ENCODE measurements around the gene STK35. TPM values are rescaled to one million over a fixed set of nuclear protein-coding genes. Genes with fewer than 3 reads are reported as not detected.
"Not testable (repeated sequence)": the region's sequence is repeated elsewhere in the genome, so short reads cannot be mapped to it uniquely, and the experiment has no call there.

Gene STK35
- total RNA-seq, 1 experiment from 2014 or later = 38.2 TPM

DNA sequence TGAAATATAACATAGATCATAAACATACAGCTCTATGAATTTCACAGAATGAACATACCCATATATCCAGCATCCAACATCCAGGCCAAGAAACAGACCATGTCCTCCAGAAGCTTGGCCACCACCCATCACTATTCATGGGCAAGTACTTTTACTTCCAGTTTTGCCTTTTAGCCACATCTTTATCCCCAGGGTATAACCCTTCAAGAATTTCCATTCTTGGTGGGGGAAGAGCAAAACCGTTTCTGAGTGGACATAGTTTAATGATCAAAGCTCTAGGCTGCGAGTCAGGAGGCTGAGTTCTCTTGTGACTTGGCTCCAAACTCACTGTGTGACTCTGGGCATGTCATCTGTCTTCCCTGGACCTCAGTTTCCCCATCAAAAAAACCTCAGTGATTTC lies 78.3 kb downstream of the STK35 start:
- H3K4me3 ChIP-seq (ENCODE audit: low read depth, low read length, poor library complexity, severe bottlenecking) = no peak overlapping the region
- CTCF ChIA-PET = no interaction called here
- intact Hi-C loops (cut with micrococcal nuclease; ENCODE audit: unreplicated experiment) = loop anchor here (10.0 kb wide), 1 partner anchor 375 kb away; no protein-coding TSS in a partner anchor
- no peaks in the 10 kb centered on the region for H3K4me1 ChIP-seq (ENCODE audit: insufficient read depth, low read length, poor library complexity, severe bottlenecking)
- no TSS peak for BruUV-seq (replicated peaks)
- no peak overlapping the region for H3K27ac ChIP-seq (ENCODE audit: low read depth, low read length, poor library complexity, severe bottlenecking)
- H3K27me3 ChIP-seq (replicated peaks; ENCODE audit: insufficient read depth, low read depth, low read length, poor library complexity) = no peaks in the 10 kb centered on the region
- DNase-seq (ENCODE audit: low spot score) = no peak
- POLR2A ChIA-PET (ENCODE audit: low non-redundant PET) = interaction anchor here (0.9 kb wide), 1 partner anchor 195 kb away, joined by 3 read pairs; no protein-coding TSS in a partner anchor
- TF ChIP-seq EZH2 (IDR thresholded peaks at IDR 0.05; ENCODE audit: borderline replicate concordance, low read depth, low read length, poor library complexity, severe bottlenecking) = no peak
- TF ChIP-seq, protein P1, sequence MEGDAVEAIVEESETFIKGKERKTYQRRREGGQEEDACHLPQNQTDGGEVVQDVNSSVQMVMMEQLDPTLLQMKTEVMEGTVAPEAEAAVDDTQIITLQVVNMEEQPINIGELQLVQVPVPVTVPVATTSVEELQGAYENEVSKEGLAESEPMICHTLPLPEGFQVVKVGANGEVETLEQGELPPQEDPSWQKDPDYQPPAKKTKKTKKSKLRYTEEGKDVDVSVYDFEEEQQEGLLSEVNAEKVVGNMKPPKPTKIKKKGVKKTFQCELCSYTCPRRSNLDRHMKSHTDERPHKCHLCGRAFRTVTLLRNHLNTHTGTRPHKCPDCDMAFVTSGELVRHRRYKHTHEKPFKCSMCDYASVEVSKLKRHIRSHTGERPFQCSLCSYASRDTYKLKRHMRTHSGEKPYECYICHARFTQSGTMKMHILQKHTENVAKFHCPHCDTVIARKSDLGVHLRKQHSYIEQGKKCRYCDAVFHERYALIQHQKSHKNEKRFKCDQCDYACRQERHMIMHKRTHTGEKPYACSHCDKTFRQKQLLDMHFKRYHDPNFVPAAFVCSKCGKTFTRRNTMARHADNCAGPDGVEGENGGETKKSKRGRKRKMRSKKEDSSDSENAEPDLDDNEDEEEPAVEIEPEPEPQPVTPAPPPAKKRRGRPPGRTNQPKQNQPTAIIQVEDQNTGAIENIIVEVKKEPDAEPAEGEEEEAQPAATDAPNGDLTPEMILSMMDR (conservative IDR thresholded peaks at IDR 0.05; ENCODE audit: low read depth, low read length) = no peak
- H3K9me3 ChIP-seq (ENCODE audit: low read depth, low read length, poor library complexity, severe bottlenecking) = no peaks in the 10 kb centered on the region
- no peaks in the 10 kb centered on the region for H3K36me3 ChIP-seq (ENCODE audit: insufficient read depth, low read length, poor library complexity, severe bottlenecking)

DNA sequence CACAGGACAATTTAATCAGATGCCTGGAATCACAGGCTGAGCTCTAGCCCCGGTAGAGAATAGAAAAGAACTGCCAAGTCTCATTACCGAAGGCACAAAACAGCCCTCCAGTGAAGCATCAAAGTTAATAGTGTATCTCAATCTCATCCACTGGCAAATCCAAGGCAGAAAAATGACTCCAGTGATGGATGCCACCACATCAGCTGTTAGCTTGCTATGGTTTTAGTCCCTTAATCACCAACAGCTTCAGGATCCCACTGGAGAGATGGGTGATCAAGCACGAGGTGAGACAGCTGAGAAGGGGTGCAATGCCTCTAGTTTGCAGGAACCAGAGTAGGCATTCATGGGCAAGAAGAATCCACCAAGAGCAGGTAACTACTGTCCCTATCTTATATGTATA lies 81.8 kb downstream of the STK35 start:
- BruUV-seq (replicated peaks) = no TSS peak
- CTCF ChIA-PET = no interaction called here

DNA sequence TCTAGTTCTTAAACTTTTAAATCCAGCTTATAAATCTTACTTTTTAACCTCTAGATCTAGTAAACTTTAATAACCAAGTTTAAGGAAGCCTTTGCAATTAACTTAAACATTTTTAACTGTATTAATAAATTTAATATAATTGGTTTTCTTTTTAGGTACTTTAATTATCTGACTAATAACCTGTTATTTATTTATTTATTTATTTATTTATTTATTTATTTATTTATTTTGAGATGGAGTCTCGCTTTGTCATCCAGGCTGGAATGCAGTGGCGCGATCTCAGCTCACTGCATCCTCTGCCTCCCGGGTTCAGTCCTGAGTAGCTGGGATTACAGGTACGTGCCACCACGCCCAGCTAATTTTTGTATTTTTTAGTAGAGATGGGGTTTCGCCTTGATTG lies 83.3 kb downstream of the STK35 start:
- BruUV-seq (replicated peaks); H3K9me3 ChIP-seq (ENCODE audit: low read depth, low read length, poor library complexity, severe bottlenecking); DNase-seq (ENCODE audit: low spot score); CTCF ChIA-PET; intact Hi-C loops (cut with micrococcal nuclease; ENCODE audit: unreplicated experiment); H3K4me1 ChIP-seq (ENCODE audit: insufficient read depth, low read length, poor library complexity, severe bottlenecking); H3K36me3 ChIP-seq (ENCODE audit: insufficient read depth, low read length, poor library complexity, severe bottlenecking); H3K27ac ChIP-seq (ENCODE audit: low read depth, low read length, poor library complexity, severe bottlenecking); H3K27me3 ChIP-seq (replicated peaks; ENCODE audit: insufficient read depth, low read depth, low read length, poor library complexity); H3K4me3 ChIP-seq (ENCODE audit: low read depth, low read length, poor library complexity, severe bottlenecking): not testable (repeated sequence)
- POLR2A ChIA-PET (ENCODE audit: low non-redundant PET) = interaction anchor here (0.6 kb wide), 1 partner anchor 334 kb away, joined by 4 read pairs; no protein-coding TSS in a partner anchor

More for the DNA sequence above, 81.8 kb downstream of the STK35 start:
- Histone ChIP-seq H3K4me3 (ENCODE audit: low read depth, low read length, poor library complexity, severe bottlenecking) (no peak overlapping the region), H3K27ac (ENCODE audit: low read depth, low read length, poor library complexity, severe bottlenecking) (no peak overlapping the region), H3K4me1 (ENCODE audit: insufficient read depth, low read length, poor library complexity, severe bottlenecking) (no peaks in the 10 kb centered on the region), H3K36me3 (ENCODE audit: insufficient read depth, low read length, poor library complexity, severe bottlenecking) (no peaks in the 10 kb centered on the region), H3K9me3 (ENCODE audit: low read depth, low read length, poor library complexity, severe bottlenecking) (peaks cover 9% of the 10 kb centered on the region), H3K27me3 (replicated peaks; ENCODE audit: insufficient read depth, low read depth, low read length, poor library complexity) (no peaks in the 10 kb centered on the region)
- no peak for DNase-seq (ENCODE audit: low spot score)
- POLR2A ChIA-PET (ENCODE audit: low non-redundant PET) = no interaction called here
- intact Hi-C loops (cut with micrococcal nuclease; ENCODE audit: unreplicated experiment) = no loop called here
- no peak for TF ChIP-seq EZH2 (IDR thresholded peaks at IDR 0.05; ENCODE audit: borderline replicate concordance, low read depth, low read length, poor library complexity, severe bottlenecking)
- TF ChIP-seq, protein P1 (conservative IDR thresholded peaks at IDR 0.05; ENCODE audit: low read depth, low read length) = no peak

DNA sequence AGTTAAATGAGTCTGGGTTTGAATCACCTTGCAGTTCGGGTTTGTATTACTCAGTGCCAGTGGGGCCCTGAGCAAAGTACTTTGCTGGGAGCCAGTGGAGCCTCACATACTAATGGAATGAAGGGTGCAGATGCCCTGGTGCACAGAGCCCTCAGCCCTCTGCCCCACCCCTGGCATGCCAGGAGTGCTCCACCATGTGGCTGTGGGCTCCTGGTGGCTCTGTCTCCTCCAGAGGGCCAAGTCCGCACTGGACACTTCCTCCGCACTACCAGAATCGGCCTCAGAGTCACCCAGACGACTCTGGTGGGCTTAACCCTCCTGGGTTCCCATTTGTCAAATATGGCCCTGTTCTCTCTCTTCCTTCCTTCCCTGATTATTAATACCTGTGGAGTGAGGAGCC lies 94.0 kb downstream of the STK35 start:
- Histone ChIP-seq H3K36me3 (ENCODE audit: insufficient read depth, low read length, poor library complexity, severe bottlenecking) (no peaks in the 10 kb centered on the region), H3K27me3 (replicated peaks; ENCODE audit: insufficient read depth, low read depth, low read length, poor library complexity) (no peaks in the 10 kb centered on the region), H3K4me3 (ENCODE audit: low read depth, low read length, poor library complexity, severe bottlenecking) (no peak overlapping the region), H3K27ac (ENCODE audit: low read depth, low read length, poor library complexity, severe bottlenecking) (no peak overlapping the region), H3K9me3 (ENCODE audit: low read depth, low read length, poor library complexity, severe bottlenecking) (no peaks in the 10 kb centered on the region), H3K4me1 (ENCODE audit: insufficient read depth, low read length, poor library complexity, severe bottlenecking) (no peaks in the 10 kb centered on the region)
- no TSS peak for BruUV-seq (replicated peaks)
- intact Hi-C loops (cut with micrococcal nuclease; ENCODE audit: unreplicated experiment) = no loop called here
- ChIA-PET CTCF (no interaction called here), POLR2A (ENCODE audit: low non-redundant PET) (no interaction called here)
- TF ChIP-seq, protein P1 (conservative IDR thresholded peaks at IDR 0.05; ENCODE audit: low read depth, low read length) = no peak
- no peak for TF ChIP-seq EZH2 (IDR thresholded peaks at IDR 0.05; ENCODE audit: borderline replicate concordance, low read depth, low read length, poor library complexity, severe bottlenecking)
- DNase-seq (ENCODE audit: low spot score) = no peak

Measured in A673 (cell line).